K562 (cell line): ENCODE data around the gene SERTAD3. TPM values are rescaled to one million over a fixed set of nuclear protein-coding genes. Genes with fewer than 3 reads are reported as not detected.

Experiments used
- ELF2 ChIP-seq: fragments of 250-450 bp; sonication (Bioruptor Pico); IDR thresholded peaks from 2 replicates; pipeline ENCODE4 v1.5.0; 2021; ENCODE audit warnings: mild to moderate bottlenecking
- FOXA3 ChIP-seq, 2 experiments: fragments of 450-650 bp in 1 of 2; sonication (generic) in 1 of 2; formaldehyde crosslinking; IDR thresholded peaks in 1 of 2; conservative IDR thresholded peaks in 1 of 2; 2 replicates each; pipeline versions ENCODE4 v1.4.0 to v1.8.0; 2020 to 2022; ENCODE audit warnings: mild to moderate bottlenecking in 2 of 2, missing genetic modification reagents in 1 of 2
- HDAC1 ChIP-seq, 2 experiments: fragments of 450-650 bp; IDR thresholded peaks; 2 replicates each; pipeline ENCODE4 v1.6.1; 2016 to 2017; ENCODE audit warnings: inconsistent platforms in 1 of 2, mild to moderate bottlenecking in 1 of 2, moderate library complexity in 1 of 2
- HDAC3 ChIP-seq: fragments of 450-650 bp; IDR thresholded peaks from 2 replicates; pipeline ENCODE4 v1.6.1; 2018; ENCODE audit warnings: borderline replicate concordance, mild to moderate bottlenecking, moderate library complexity; ENCODE audit not compliant: partially characterized antibody
- HNRNPL ChIP-seq: fragments of 200-400 bp; formaldehyde crosslinking; IDR thresholded peaks from 2 replicates; pipeline ENCODE4 v1.6.1; 2017; ENCODE audit warnings: low read depth, mild to moderate bottlenecking, low read length
- KLF16 ChIP-seq: IDR thresholded peaks from 2 replicates; pipeline ENCODE4 v1.6.1; 2016; ENCODE audit warnings: antibody characterized with exemption
- PHF21A ChIP-seq: fragments of 450-650 bp; IDR thresholded peaks from 2 replicates; pipeline ENCODE4 v1.6.1; 2017; ENCODE audit warnings: low read depth, borderline replicate concordance
- POLR2G ChIP-seq: fragments of 200-400 bp; formaldehyde crosslinking; IDR thresholded peaks from 2 replicates; pipeline ENCODE4 v1.6.1; 2017; ENCODE audit warnings: low read depth, mild to moderate bottlenecking, antibody characterized with exemption, low read length, moderate library complexity
- SAP30 ChIP-seq: fragments of 200-600 bp; sonication (generic); IDR thresholded peaks from 2 replicates; pipeline ENCODE4 v1.6.1; 2012; ENCODE audit warnings: borderline replicate concordance, low read depth, mild to moderate bottlenecking, moderate library complexity, low read length, control low read depth, inconsistent platforms; ENCODE audit not compliant: insufficient read depth, poor library complexity, severe bottlenecking
- SIX5 ChIP-seq, 2 experiments: IDR thresholded peaks; 2 replicates each; pipeline ENCODE4 v1.6.1; 2011; ENCODE audit warnings: low read length in 2 of 2, borderline replicate concordance in 1 of 2, low read depth in 1 of 2, mild to moderate bottlenecking in 1 of 2, moderate library complexity in 1 of 2; ENCODE audit not compliant: insufficient read depth in 1 of 2
- ZBTB1 ChIP-seq: sonication (generic); formaldehyde crosslinking; IDR thresholded peaks from 2 replicates; pipeline ENCODE4 v1.8.1; 2023; ENCODE audit warnings: missing genetic modification reagents, low read depth, mild to moderate bottlenecking, borderline replicate concordance
- ZFPM2 ChIP-seq: fragments of 250-450 bp; sonication (Bioruptor Pico); IDR thresholded peaks from 2 replicates; pipeline ENCODE4 v1.5.1; 2022; ENCODE audit warnings: mild to moderate bottlenecking
- ZNF324 ChIP-seq: fragments of 250-450 bp; sonication (Bioruptor Pico); IDR thresholded peaks from 2 replicates; pipeline ENCODE4 v1.4.0; 2020; ENCODE audit warnings: mild to moderate bottlenecking
- ZNF444 ChIP-seq: fragments of 250-450 bp; sonication (Bioruptor Pico); IDR thresholded peaks from 2 replicates; pipeline ENCODE4 v1.4.0; 2020; ENCODE audit warnings: mild to moderate bottlenecking, moderate library complexity
- ZNF764 ChIP-seq: fragments of 250-450 bp; sonication (Bioruptor Pico); IDR thresholded peaks from 2 replicates; pipeline ENCODE4 v1.4.0; 2020; ENCODE audit warnings: low read depth, mild to moderate bottlenecking, moderate library complexity
- polyA plus RNA-seq, 8 experiments: library from polyadenylated mRNA; depleted of rRNA in 4 of 8; stranded (reverse) in 5 of 8; unstranded in 3 of 8; fragments of >200 nt; fragmentation: Nextera tagmentation in 2 of 8; fragmentation: Illumina TruSeq in 1 of 8; extraction: Ambion mirVana in 2 of 8; extraction: Trizol in 1 of 8; gene quantifications; 2 replicates each; pipeline versions ENCODE4 v1.2.1 to v1.2.3, GENCODE V29; 2011 to 2014; ENCODE audit warnings: inconsistent platforms in 1 of 8, missing spikeins in 1 of 8
- total RNA-seq, 7 experiments: library from RNA; depleted of rRNA in 6 of 7; stranded (reverse); fragments of >200 nt in 6 of 7; fragmentation: Illumina TruSeq in 2 of 7; extraction: Trizol in 2 of 7; gene quantifications; 2 replicates each; pipeline versions ENCODE4 v1.2.1 to v1.2.3, GENCODE V29; 2011 to 2021; ENCODE audit warnings: low replicate concordance in 1 of 7
- TF ChIP-seq, protein P1 (sequence below), 3 experiments: IDR thresholded peaks in 2 of 3; conservative IDR thresholded peaks in 1 of 3; 2 replicates each; pipeline ENCODE4 v1.5.1; 2011 to 2012; ENCODE audit warnings: low read length in 3 of 3, mild to moderate bottlenecking in 3 of 3, control low read depth in 2 of 3, improper control_type of control experiment in 1 of 3, inconsistent platforms in 1 of 3, low read depth in 1 of 3, mixed read lengths in 1 of 3, moderate library complexity in 1 of 3; ENCODE audit not compliant: insufficient read depth in 2 of 3
- TF ChIP-seq, protein P2 (sequence below): sonication (generic); formaldehyde crosslinking; IDR thresholded peaks from 2 replicates; pipeline ENCODE4 v1.8.0; 2022; ENCODE audit warnings: mild to moderate bottlenecking, missing genetic modification reagents
- TF ChIP-seq, protein P3 (sequence below): fragments of 250-450 bp; sonication (Bioruptor Pico); IDR thresholded peaks from 2 replicates; pipeline ENCODE4 v1.8.0; 2021; ENCODE audit warnings: moderate library complexity, mild to moderate bottlenecking, inconsistent platforms
- TF ChIP-seq, protein P4 (sequence below): fragments of 200-800 bp; sonication (Bioruptor generic); IDR thresholded peaks from 2 replicates; pipeline ENCODE4 v1.6.1; 2017; ENCODE audit warnings: missing genetic modification characterization, missing compliant biosample characterization

Gene SERTAD3
- total and polyA plus RNA-seq, 9 of the 15 experiments (the other 6 are each of a cell fraction or from before 2014, with no cell fraction given): 5.4 to 28.9 (median 17.5) TPM

DNA sequence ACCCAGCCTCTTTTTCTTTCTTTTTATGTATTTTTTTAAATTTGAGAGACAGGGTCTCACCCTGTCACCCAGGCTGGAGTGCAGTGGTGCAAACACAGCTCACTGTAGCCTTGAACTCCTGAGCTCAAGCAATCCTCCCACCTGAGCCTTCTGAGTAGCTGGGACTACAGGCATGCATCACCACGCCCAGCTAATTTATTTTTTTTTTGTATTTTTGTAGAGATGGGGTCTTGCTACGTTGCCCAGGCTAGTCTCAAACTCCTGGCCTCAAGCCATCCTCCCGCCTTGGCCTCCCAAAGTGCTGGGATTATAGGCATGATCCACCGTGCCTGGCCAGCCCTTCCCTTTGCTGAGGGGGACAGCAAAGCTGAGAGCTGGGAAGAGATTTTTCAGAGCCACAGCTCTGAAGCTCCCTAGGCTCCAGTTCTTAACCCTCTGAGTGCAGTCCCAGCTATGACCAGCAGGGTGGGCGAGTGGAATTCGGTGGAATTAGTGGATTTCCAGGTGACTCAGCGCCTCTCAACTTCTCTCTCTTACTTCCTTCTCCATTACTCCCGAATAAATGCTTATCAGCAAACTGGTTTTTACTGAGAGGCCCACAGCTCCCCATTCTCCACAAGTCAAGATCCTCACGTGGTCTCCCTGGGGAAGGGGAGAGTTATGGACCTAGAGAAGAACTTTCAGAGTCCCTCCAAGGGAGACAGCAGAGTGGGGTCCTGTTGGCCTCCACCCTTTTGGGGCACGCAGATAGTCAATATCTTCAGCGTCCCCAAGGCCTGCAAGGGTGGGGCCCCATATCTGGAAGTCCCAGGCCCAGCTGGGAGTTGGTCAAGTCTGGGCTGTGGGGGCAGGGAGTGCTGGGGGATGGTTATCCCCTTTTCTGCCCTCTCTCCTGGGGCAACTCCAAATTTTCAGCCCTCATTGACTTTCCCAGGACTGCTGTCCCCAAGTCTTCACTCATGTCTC is 20.2 kb upstream of the SERTAD3 start (continued):
- TF ChIP-seq ZFPM2 (no peak), ZNF444 (CRISPR knock-in tag) (peak; percentile 86), HDAC3 (peak; percentile 89), SAP30 (no peak), HNRNPL (no peak), HDAC1 (IDR thresholded peaks at IDR 0.05) (peak in 1 of 2 experiments; percentile 68; a peak in 2 of 4 replicates), POLR2G (no peak), KLF16 (peak; percentile 96), ZBTB1 (0 out of 2 replicates have a peak, but pooled peaks have one; percentile 14), ZNF764 (CRISPR knock-in tag) (no peak), FOXA3 (CRISPR knock-in tag; conservative IDR thresholded peaks at IDR 0.05 in 1 of 2, IDR thresholded peaks at IDR 0.05 in 1 of 2) (0 out of 4 replicates have a peak, but pooled peaks of 1 of the 2 experiments have one; percentile 8), SIX5 (IDR thresholded peaks at IDR 0.05; ENCODE audit: borderline replicate concordance in 1 of 2, insufficient read depth in 1 of 2, low read depth in 1 of 2, low read length in 2 of 2) (no peak), ELF2 (no peak), PHF21A (peak; percentile 66; the same call in 1 of the 2 replicates), ZNF324 (CRISPR knock-in tag) (no peak)
- TF ChIP-seq, protein P1, sequence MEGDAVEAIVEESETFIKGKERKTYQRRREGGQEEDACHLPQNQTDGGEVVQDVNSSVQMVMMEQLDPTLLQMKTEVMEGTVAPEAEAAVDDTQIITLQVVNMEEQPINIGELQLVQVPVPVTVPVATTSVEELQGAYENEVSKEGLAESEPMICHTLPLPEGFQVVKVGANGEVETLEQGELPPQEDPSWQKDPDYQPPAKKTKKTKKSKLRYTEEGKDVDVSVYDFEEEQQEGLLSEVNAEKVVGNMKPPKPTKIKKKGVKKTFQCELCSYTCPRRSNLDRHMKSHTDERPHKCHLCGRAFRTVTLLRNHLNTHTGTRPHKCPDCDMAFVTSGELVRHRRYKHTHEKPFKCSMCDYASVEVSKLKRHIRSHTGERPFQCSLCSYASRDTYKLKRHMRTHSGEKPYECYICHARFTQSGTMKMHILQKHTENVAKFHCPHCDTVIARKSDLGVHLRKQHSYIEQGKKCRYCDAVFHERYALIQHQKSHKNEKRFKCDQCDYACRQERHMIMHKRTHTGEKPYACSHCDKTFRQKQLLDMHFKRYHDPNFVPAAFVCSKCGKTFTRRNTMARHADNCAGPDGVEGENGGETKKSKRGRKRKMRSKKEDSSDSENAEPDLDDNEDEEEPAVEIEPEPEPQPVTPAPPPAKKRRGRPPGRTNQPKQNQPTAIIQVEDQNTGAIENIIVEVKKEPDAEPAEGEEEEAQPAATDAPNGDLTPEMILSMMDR (IDR thresholded peaks at IDR 0.05 in 2 of 3, conservative IDR thresholded peaks at IDR 0.05 in 1 of 3; ENCODE audit: insufficient read depth in 2 of 3, low read depth in 1 of 3, low read length in 3 of 3): peak; percentile 85 to 91 (median 91)
- TF ChIP-seq, protein P2, sequence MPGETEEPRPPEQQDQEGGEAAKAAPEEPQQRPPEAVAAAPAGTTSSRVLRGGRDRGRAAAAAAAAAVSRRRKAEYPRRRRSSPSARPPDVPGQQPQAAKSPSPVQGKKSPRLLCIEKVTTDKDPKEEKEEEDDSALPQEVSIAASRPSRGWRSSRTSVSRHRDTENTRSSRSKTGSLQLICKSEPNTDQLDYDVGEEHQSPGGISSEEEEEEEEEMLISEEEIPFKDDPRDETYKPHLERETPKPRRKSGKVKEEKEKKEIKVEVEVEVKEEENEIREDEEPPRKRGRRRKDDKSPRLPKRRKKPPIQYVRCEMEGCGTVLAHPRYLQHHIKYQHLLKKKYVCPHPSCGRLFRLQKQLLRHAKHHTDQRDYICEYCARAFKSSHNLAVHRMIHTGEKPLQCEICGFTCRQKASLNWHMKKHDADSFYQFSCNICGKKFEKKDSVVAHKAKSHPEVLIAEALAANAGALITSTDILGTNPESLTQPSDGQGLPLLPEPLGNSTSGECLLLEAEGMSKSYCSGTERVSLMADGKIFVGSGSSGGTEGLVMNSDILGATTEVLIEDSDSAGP: no peak
- TF ChIP-seq, protein P3, sequence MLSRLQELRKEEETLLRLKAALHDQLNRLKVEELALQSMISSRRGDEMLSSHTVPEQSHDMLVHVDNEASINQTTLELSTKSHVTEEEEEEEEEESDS (CRISPR knock-in tag): no peak
- TF ChIP-seq, protein P4, sequence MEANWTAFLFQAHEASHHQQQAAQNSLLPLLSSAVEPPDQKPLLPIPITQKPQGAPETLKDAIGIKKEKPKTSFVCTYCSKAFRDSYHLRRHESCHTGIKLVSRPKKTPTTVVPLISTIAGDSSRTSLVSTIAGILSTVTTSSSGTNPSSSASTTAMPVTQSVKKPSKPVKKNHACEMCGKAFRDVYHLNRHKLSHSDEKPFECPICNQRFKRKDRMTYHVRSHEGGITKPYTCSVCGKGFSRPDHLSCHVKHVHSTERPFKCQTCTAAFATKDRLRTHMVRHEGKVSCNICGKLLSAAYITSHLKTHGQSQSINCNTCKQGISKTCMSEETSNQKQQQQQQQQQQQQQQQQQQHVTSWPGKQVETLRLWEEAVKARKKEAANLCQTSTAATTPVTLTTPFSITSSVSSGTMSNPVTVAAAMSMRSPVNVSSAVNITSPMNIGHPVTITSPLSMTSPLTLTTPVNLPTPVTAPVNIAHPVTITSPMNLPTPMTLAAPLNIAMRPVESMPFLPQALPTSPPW (CRISPR knock-in tag): peak; percentile 82
